Head of caudate nucleus (tissue), 42 donors: ENCODE measurements around the gene INSRR.

Experiments
- DNase-seq, 42 donors: peaks; one replicate each; pipeline versions ENCODE4 v3.0.0 to v3.0.0-alpha.2; 2020 to 2021; ENCODE audit warnings: mixed read lengths in 7 of 42
- intact Hi-C: fragments of 100-400 bp; cut with DNase I; formaldehyde crosslinking; loops from one replicate; pipeline ENCODE4 v1.15.0; 2022

INSRR gene

GRCh38 chr1:156814571-156815260 is 44.2 kb downstream of the INSRR start:
- intact Hi-C loops = no loop called here
- DNase-seq = no peak

GRCh38 chr1:156813750-156814570 is 45.0 kb downstream of the INSRR start:
- intact Hi-C loops = no loop called here

GRCh38 chr1:156813298-156813697 is 45.6 kb downstream of the INSRR start:
- no peak for DNase-seq
- intact Hi-C loops = no loop called here

More at GRCh38 chr1:156813750-156814570, 45.0 kb downstream of the INSRR start:
- DNase-seq = peak in 40 of 42 donors; percentile 20 to 77 (median 52)

DNA sequence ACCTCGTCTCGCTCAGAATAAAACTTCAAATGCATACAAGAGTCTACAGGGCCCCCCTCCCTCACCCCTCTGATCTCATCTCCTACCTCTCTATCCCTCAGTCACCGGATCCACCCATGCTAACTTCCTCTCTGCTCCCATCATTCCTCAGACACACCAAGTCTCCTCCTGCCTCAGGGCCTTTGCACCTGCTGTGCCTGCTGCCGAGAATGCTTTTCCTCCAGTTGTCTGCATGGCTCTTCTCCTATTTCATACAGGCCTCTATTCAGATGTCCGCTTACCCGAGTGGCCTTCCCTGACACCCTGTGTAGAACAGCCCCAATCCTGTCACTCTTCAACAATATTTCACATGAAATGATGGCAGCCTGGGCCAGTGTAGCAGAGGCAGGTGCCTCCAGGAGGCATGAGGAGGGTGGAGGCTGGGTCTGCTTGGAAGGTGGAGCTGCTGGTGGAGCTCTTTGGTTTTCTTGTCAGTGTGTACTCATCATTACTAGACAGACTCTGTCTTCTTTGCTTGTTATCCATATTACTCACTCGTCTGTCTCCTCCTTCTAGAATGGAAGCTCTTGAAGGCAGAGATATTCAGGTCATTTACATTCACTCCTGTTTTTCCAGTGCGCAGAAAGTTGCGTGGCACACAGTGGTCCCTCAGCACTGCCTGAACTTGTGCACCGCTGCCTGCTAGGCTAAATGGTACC is 46.5 kb downstream of the INSRR start:
- no peak for DNase-seq
- intact Hi-C loops = no loop called here

GRCh38 chr1:156811168-156811567 is 47.7 kb downstream of the INSRR start:
- intact Hi-C loops = no loop called here
- DNase-seq = no peak

DNA sequence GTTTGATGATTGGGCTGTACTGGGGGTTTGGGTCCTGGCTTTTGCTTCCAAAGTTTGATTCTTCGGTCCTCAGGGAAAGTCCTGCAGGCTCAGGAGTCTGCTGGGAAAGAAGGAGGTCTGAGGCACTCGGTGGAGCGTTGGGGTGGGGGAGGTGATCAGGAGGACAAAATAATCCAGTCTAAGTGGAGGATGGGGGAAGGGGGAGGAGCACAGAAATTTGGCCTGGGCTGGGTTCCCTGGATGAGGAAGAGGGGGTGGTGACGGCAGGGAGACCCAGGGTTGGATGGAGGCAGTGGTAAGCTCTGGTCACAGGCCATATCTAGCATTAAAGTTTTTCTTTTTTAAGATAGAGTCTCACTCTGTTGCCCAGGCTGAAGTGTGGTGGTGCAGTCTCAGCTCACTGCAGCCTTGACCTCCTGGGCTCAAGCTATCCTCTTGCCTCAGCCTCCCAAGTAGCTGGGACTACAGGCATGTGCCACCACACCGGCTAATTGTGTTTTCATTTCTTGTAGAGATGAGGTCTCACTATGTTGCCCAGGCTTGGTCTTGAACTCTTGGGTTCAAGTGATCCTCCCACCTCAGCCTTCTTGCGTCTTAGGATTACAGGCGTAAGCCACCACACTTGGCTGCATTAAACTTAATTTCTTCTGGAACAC is 49.1 kb downstream of the INSRR start:
- intact Hi-C loops = no loop called here
- DNase-seq = no peak

- intact Hi-C loops = no loop called here
- no peak for DNase-seq
Observed at GRCh38 chr1:156809281-156809680, 49.6 kb downstream of the INSRR start.

DNA sequence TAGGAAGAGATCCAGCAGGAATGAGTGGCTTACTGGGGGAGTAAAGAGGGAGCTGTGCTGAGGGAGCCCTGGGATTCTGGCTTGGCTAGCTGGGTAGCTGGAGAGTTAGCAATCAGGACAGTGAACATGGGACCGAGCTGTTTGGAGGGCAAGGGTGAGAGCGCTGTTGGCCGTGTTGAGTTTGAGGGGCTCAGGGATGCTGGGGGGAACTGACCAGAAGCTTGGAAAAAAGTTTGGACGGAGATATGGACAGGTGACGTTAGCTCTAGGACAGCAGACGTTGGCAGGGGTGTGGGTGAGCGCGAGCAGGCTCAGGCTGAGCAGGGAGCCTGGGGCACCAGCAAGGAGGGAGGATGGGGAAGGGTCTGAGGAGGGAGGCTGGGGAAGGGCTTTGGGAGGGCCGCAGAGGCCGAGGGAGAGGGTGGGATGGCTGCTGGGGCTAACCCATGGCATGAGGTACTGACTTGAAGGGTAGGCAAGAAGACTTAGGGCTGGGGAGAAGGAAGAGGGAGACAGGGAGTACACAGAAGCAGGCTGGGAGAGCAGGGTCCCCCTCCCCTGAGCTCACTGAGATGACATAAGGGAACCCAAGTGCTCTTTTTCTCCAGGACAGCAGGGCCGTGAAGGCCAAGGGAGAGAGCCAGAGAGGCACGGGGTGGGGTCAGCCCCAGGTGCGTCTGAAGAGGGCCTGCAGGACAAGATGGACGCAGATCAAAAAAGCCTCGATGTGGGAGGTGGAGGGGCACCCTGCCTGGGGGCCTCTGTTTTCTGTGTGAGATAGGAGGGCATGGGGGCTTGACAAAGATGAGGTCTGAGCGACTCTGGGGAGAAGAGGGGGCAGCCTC is 50.5 kb downstream of the INSRR start:
- intact Hi-C loops = no loop called here
- DNase-seq = peak in 1 of 42 donors; percentile 5

GRCh38 chr1:156807627-156808026 is 51.3 kb downstream of the INSRR start:
- DNase-seq = peak in 1 of 42 donors; percentile 7
- intact Hi-C loops = no loop called here

DNA sequence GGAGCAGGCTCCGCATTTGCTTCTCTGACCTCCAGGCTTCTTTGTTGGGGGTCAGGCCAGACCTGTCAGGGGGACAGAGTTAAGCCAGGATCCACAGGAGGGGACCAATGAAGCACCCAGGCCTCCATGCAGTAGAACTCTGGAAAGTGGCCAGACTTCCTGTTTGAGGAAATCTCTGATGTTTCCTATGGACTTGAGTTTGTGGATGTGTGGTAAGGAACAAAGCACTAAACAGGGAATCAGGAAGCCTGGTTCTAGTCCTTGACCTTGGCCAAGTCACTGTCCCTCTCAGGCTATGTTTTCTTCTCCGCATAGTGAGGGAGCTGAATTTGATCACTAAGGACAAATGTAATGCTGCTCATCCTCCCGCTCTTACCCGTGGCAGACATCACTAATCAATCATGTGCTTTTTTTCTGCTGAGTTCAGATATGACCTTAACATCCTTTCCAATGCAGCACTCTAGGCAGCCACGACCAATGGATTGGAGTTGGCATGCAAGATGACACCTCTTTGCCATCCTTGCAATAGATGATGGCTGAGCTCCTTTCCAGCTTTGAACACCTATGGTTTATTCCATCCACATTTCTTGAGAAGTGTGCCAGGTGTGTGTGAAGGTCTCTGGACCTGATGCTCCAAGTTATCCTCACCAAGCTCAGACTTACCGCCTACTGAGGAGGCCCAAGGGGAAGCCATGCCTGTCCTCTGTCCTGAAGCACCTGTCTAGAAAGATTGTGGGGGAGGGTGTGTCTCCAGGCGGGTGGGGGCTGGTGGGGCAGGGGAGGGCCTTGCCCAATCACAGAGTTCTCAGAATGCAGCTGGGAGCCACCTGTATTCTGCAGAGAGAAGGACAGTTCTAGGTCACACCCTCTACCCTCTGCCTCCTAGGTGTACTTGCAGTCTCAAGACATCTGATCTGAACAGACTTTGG is 52.1 kb downstream of the INSRR start:
- intact Hi-C loops = no loop called here
- peak in 1 of 42 donors; percentile 19 for DNase-seq

DNA sequence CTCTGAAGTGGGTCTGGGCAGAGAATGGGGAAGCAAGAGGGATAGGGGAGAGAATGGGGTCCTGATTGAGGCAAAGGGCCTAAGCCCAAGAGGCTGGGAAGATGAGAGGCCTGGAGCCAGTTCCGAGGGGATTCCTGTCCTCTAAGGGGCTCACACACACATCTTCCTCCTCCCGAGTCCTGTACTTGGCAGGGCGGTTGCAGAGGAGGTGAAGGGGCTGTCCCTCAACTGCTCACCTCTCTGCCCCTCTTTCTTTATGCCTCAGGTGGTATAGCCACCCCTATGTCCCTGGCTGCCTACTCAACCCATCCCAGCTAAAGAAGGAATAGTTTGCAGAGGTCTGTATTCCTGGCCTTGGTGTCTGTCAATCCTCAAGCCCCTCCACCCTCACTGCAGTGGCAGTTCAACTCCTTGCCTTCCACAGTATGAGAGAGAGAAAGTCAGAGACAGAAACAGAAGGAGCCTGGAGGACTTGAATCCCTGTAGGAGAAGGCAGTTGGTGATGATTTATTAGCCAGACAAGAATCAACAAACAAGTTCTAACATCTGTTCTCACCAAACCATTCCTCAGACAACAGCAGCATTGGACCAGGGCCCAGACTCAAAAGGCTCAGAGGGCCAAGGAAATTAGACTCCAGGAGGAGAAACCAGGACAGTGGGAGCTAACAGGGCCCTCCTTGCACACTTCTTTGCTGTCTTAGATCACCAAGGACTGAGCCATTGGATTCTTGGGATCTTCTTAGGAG is 53.0 kb downstream of the INSRR start:
- intact Hi-C loops = no loop called here
- peak in 2 of 42 donors; percentile 9 to 24 for DNase-seq

DNA sequence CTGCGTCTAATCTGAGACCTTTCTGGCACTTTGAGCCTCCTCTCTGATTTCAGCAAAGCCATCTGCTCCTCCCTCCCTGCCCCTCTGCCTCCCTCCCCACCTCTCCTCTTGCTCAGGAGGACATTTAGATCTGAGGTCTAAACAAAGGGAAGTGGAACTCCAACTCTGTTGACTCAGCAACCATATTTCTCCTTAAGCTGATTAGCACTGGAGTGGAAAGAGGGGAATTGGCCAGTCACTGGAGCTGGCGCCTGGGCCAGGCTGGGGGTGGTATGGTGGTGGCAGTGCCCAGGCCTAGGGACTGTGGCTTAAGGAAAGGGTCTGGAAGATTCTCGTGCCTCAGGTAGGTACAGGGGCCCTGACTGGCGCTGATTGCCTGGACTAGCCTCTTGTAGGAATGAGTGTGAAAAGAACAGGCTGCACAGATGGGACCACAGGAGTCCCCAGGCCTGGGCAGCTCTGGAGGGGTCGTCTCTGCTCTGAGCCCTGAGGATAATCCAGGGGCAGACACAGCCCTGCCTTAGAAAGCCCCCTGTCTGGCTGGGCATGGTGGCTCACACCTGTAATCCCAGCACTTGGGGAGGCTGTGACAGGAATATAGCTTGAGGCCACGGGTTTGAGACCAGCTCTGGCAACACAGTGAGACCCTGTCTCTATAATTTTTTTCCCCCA is 54.2 kb downstream of the INSRR start:
- intact Hi-C loops = no loop called here

DNA sequence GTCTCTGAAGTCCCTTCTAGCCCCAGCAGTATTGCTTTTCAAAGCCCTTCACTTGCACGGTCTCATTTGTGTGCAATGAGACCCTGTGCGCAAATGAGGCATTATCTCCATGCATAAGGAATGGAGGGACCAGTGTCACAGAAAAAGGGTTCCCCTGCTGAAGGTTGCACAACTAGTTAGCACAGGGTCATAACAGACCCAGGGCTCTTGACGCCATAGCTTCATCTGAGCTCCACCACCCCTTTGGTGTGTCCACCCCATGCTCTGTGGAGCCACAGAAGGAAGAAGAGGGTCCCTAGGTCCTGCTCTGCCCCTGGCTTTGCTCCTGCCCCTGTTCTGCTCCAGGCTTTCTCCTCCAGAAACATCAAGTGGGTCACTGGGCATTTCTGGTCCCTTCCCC is 54.9 kb downstream of the INSRR start:
- DNase-seq = no peak
- intact Hi-C loops = no loop called here

More for the DNA sequence above, 54.2 kb downstream of the INSRR start:
- peak in 27 of 42 donors; percentile 10 to 73 (median 28) for DNase-seq

DNA sequence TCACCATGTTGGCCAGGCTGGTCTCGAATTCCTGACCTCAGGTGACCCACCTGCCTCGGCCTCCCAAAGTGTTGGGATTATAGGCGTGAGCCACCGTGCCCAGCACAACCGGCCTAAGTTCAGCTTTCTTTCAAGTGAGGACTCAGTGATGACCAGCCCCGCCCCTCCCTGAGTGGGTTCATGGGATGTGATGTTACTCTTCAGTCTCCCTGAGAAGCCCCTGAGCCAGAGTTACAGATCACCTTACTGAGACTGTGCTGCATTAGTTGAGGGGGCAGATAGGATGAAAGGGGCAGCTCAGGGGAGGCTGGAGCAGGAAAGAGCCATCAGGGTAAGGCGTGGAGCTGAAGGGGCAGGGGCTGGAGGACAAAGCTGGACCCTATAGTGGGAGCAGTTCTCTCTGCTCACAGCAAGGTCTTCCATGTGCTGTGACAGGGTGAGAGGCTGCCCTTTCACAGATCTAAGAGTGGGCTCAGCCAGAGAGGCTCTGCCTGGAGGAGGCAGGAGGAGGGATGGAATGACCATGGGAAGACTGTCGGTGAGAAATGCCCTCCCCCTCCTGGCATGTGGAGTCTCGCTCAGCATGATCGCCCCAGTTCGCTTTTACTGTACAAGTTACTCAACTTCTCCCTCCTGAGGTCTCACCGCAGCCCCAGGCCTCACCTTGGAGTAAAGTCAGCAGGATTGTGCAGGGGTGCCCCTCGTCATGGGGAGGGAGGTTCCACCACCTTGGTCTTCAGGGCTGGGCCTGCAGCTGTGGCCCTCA is 55.6 kb downstream of the INSRR start:
- intact Hi-C loops = no loop called here

GRCh38 chr1:156802421-156802935 is 56.4 kb downstream of the INSRR start:
- intact Hi-C loops = no loop called here

More for the DNA sequence above, 55.6 kb downstream of the INSRR start:
- peak in 2 of 42 donors; percentile 1 to 21 for DNase-seq

More at GRCh38 chr1:156802421-156802935, 56.4 kb downstream of the INSRR start:
- DNase-seq = peak in 2 of 42 donors; percentile 6 to 15
